Neural progenitor cell (in vitro differentiated cells): ENCODE measurements around the gene ANAPC5. TPM values are rescaled to one million over a fixed set of nuclear protein-coding genes. Genes with fewer than 3 reads are reported as not detected.
"Not testable (repeated sequence)": the region's sequence is repeated elsewhere in the genome, so short reads cannot be mapped to it uniquely, and the experiment has no call there.

Experiments
- DNase-seq: peaks from one replicate; pipeline ENCODE4 v3.0.0-alpha.2; 2016; ENCODE audit warnings: low spot score
- H2AFZ ChIP-seq: fragments of 200-600 bp; sonication (generic); replicated peaks from 2 replicates; pipeline ENCODE4 v1.6.1; 2016; ENCODE audit warnings: antibody characterized with exemption
- H3F3A ChIP-seq: fragments of 200-600 bp; sonication (generic); 2 replicates; pipeline ENCODE4 v1.6.1; 2016; ENCODE audit warnings: antibody characterized with exemption, low read depth
- H3K27ac ChIP-seq: fragments of 200-600 bp; sonication (generic); 2 replicates; pipeline ENCODE4 v1.5.1; 2016; ENCODE audit warnings: mild to moderate bottlenecking
- H3K27me3 ChIP-seq: fragments of 200-600 bp; sonication (generic); 2 replicates; pipeline ENCODE4 v1.6.1; 2016; ENCODE audit warnings: mild to moderate bottlenecking, moderate library complexity
- H3K36me3 ChIP-seq: fragments of 200-600 bp; sonication (generic); 2 replicates; pipeline ENCODE4 v1.5.1; 2016
- H3K4me1 ChIP-seq: fragments of 200-600 bp; sonication (generic); 2 replicates; pipeline ENCODE4 v1.6.1; 2016; ENCODE audit warnings: mixed run types
- H3K4me2 ChIP-seq: fragments of 200-600 bp; sonication (generic); 2 replicates; pipeline ENCODE4 v1.6.1; 2016
- H3K4me3 ChIP-seq: fragments of 200-600 bp; sonication (generic); 2 replicates; pipeline ENCODE4 v1.5.1; 2016
- H3K79me2 ChIP-seq: fragments of 200-600 bp; sonication (generic); 2 replicates; pipeline ENCODE4 v1.6.1; 2016; ENCODE audit warnings: low read depth
- H3K9ac ChIP-seq: fragments of 200-600 bp; sonication (generic); 2 replicates; pipeline ENCODE4 v1.6.1; 2016
- H3K9me3 ChIP-seq: fragments of 200-600 bp; sonication (generic); 2 replicates; pipeline ENCODE4 v1.5.1; 2016; ENCODE audit warnings: low read depth
- H4K20me1 ChIP-seq: fragments of 200-600 bp; sonication (generic); 2 replicates; pipeline ENCODE4 v1.6.1; 2016; ENCODE audit warnings: low read depth
- H3K27ac Mint-ChIP-seq: 3 replicates; pipeline ENCODE4 v1.8.0; 2021; ENCODE audit warnings: mixed read lengths
- H3K27me3 Mint-ChIP-seq: 2 replicates; pipeline ENCODE4 v1.8.0; 2022; ENCODE audit warnings: low read depth, mild to moderate bottlenecking, inconsistent platforms, moderate library complexity, mixed read lengths; ENCODE audit not compliant: insufficient read depth
- H3K36me3 Mint-ChIP-seq: 3 replicates; pipeline ENCODE4 v1.8.0; 2021; ENCODE audit warnings: mixed read lengths
- H3K4me1 Mint-ChIP-seq: 3 replicates; pipeline ENCODE4 v1.8.0; 2021; ENCODE audit warnings: mixed read lengths
- H3K4me3 Mint-ChIP-seq: 3 replicates; pipeline ENCODE4 v1.8.0; 2021; ENCODE audit warnings: mild to moderate bottlenecking, moderate library complexity, mixed read lengths
- H3K9me3 Mint-ChIP-seq: 3 replicates; pipeline ENCODE4 v1.8.0; 2020; ENCODE audit warnings: mixed read lengths
- CTCF ChIP-seq: fragments of 200-600 bp; sonication (generic); IDR thresholded peaks from 2 replicates; pipeline ENCODE4 v1.5.1; 2017; ENCODE audit warnings: antibody characterized with exemption, mild to moderate bottlenecking
- EZH2 ChIP-seq: fragments of 200-600 bp; sonication (generic); IDR thresholded peaks from 2 replicates; pipeline ENCODE4 v1.6.1; 2017; ENCODE audit warnings: antibody characterized with exemption, mild to moderate bottlenecking, moderate library complexity
- EZH2phosphoT487 ChIP-seq: fragments of 200-600 bp; sonication (generic); IDR thresholded peaks from 2 replicates; pipeline ENCODE4 v1.6.1; 2017; ENCODE audit warnings: antibody characterized with exemption
- total RNA-seq: library from RNA; depleted of rRNA; stranded (reverse); fragments of >200 nt; gene quantifications from 2 replicates; pipeline ENCODE4 v1.2.3, GENCODE V29; 2015; ENCODE audit warnings: low replicate concordance

The ANAPC5 gene
- total RNA-seq, 1 donor from 2014 or later, result 190 TPM

GRCh38 chr12:121388421-121388981 lies 36.3 kb upstream of the ANAPC5 start:
- Mint-ChIP-seq H3K27me3 (peaks cover 3% of the 10 kb centered on the region), H3K27ac (no peak overlapping the region), H3K9me3 (no peaks in the 10 kb centered on the region), H3K4me1 (no peaks in the 10 kb centered on the region), H3K36me3 (no peaks in the 10 kb centered on the region), H3K4me3 (no peak overlapping the region)
- TF ChIP-seq EZH2 (no peak), CTCF (no peak), EZH2phosphoT487 (no peak)
- Histone ChIP-seq H3K4me3 (no peak overlapping the region), H3K4me2 (no peak overlapping the region), H3K27ac (no peak overlapping the region), H3K27me3 (no peaks in the 10 kb centered on the region), H4K20me1 (no peaks in the 10 kb centered on the region), H3K9me3 (no peaks in the 10 kb centered on the region), H3K36me3 (no peaks in the 10 kb centered on the region), H2AFZ (no peak overlapping the region), H3F3A (no peaks in the 10 kb centered on the region), H3K9ac (no peak overlapping the region), H3K4me1 (no peaks in the 10 kb centered on the region), H3K79me2 (no peaks in the 10 kb centered on the region)
- no peak for DNase-seq

GRCh38 chr12:121384891-121385290 lies 32.7 kb upstream of the ANAPC5 start:
- H3K4me1 Mint-ChIP-seq, H3K79me2 ChIP-seq, H3K4me3 Mint-ChIP-seq: not testable (repeated sequence)

GRCh38 chr12:121383601-121384021 lies 31.4 kb upstream of the ANAPC5 start:
- H3K36me3 Mint-ChIP-seq, result no peaks in the 10 kb centered on the region
- peak; percentile 12 for TF ChIP-seq CTCF
- no peak for TF ChIP-seq EZH2
- TF ChIP-seq EZH2phosphoT487, result no peak

More at GRCh38 chr12:121384891-121385290, 32.7 kb upstream of the ANAPC5 start:
- H3K27ac ChIP-seq, H3K9ac ChIP-seq, H3K9me3 Mint-ChIP-seq, H3K4me1 ChIP-seq, H3K27me3 ChIP-seq, H4K20me1 ChIP-seq, H3F3A ChIP-seq, H3K36me3 Mint-ChIP-seq, H3K9me3 ChIP-seq, DNase-seq, H3K36me3 ChIP-seq, H3K27me3 Mint-ChIP-seq, H2AFZ ChIP-seq, H3K27ac Mint-ChIP-seq, H3K4me2 ChIP-seq, H3K4me3 ChIP-seq: not testable (repeated sequence)

GRCh38 chr12:121379945-121380344 lies 27.7 kb upstream of the ANAPC5 start:
- no peak overlapping the region for H3K4me2 ChIP-seq
- H2AFZ ChIP-seq, result no peak overlapping the region
- H4K20me1 ChIP-seq, result no peaks in the 10 kb centered on the region
- H3F3A ChIP-seq, result no peaks in the 10 kb centered on the region
- Mint-ChIP-seq H3K27ac (no peak overlapping the region), H3K36me3 (no peaks in the 10 kb centered on the region), H3K27me3 (peaks cover 6% of the 10 kb centered on the region), H3K4me1 (no peaks in the 10 kb centered on the region), H3K4me3 (no peak overlapping the region), H3K9me3 (peaks cover 1% of the 10 kb centered on the region)
- TF ChIP-seq CTCF (no peak), EZH2 (no peak), EZH2phosphoT487 (no peak)
- no peaks in the 10 kb centered on the region for H3K9me3 ChIP-seq
- no peak overlapping the region for H3K27ac ChIP-seq
- no peaks in the 10 kb centered on the region for H3K27me3 ChIP-seq
- H3K9ac ChIP-seq, result no peak overlapping the region
- H3K4me3 ChIP-seq, result no peak overlapping the region
- DNase-seq, result no peak
- no peaks in the 10 kb centered on the region for H3K79me2 ChIP-seq
- no peaks in the 10 kb centered on the region for H3K4me1 ChIP-seq
- H3K36me3 ChIP-seq, result no peaks in the 10 kb centered on the region

More at GRCh38 chr12:121383601-121384021, 31.4 kb upstream of the ANAPC5 start:
- no peak overlapping the region for H3K27ac Mint-ChIP-seq
- no peak overlapping the region for H2AFZ ChIP-seq
- peaks cover 4% of the 10 kb centered on the region for H3K27me3 Mint-ChIP-seq
- H3K4me2 ChIP-seq, result no peak overlapping the region
- H3K27ac ChIP-seq, result no peak overlapping the region
- no peak for DNase-seq
- no peaks in the 10 kb centered on the region for H3K9me3 Mint-ChIP-seq
- H3F3A ChIP-seq, result no peaks in the 10 kb centered on the region
- H4K20me1 ChIP-seq, result no peaks in the 10 kb centered on the region
- H3K4me3 ChIP-seq, result no peak overlapping the region
- no peaks in the 10 kb centered on the region for H3K9me3 ChIP-seq
- H3K27me3 ChIP-seq, result no peaks in the 10 kb centered on the region
- no peak overlapping the region for H3K9ac ChIP-seq
- H3K36me3 ChIP-seq, result no peaks in the 10 kb centered on the region
- H3K4me1 ChIP-seq, result no peaks in the 10 kb centered on the region
- no peak overlapping the region for H3K4me3 Mint-ChIP-seq
- H3K4me1 Mint-ChIP-seq, result no peaks in the 10 kb centered on the region
- no peaks in the 10 kb centered on the region for H3K79me2 ChIP-seq
